ENCODE measurements around the gene KLHDC2. TPM values are rescaled to one million over a fixed set of nuclear protein-coding genes. Genes with fewer than 3 reads are reported as not detected.

Gene KLHDC2
- total RNA-seq, 3 donors from 2014 or later (not counting 1 experiment from before 2014, with no cell fraction given), result 60.4 to 64.2 (median 63.2) TPM

DNA sequence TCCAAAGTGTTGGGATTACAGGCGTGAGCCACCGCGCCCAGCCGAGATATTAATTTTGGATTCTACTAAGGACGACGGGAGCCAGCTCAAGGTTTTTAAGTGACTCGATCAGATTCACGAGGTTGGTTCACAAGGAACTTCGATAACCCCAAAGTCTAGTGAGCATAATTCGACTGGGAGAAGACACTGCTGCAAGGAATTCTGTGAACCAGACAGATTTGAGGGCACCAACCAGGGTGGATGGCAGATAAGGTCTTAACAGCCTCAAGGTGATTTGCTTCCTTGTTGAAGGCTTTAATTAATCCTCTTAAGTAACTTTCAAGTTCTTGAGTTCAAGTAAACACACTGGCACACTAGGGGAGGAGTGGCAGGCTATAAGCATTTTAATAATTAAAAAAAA, 1.1 kb upstream of the KLHDC2 start:
- 94% methylated on average over 10 of the region's 10 CpGs for WGBS (ENCODE audit: insufficient coverage)
- H3K27me3 ChIP-seq (ENCODE audit: control insufficient read depth, insufficient read depth, low read length), result no peaks in the 10 kb centered on the region
- intact Hi-C loops (cut with micrococcal nuclease), result no loop called here
- peaks cover 24 to 30% of the 10 kb centered on the region in 2 donors for H3K4me1 Mint-ChIP-seq
- peak overlapping the region; percentile 96 for H3K4me3 Mint-ChIP-seq
- ATAC-seq (no peak), DNase-seq (no peak)
- H3K9me3 Mint-ChIP-seq, result no peaks in the 10 kb centered on the region
- H3K27ac ChIP-seq (ENCODE audit: low read length), result peak overlapping the region; percentile 96
- H3K36me3 Mint-ChIP-seq, result no peaks in the 10 kb centered on the region
- H3K4me1 ChIP-seq (ENCODE audit: control insufficient read depth, insufficient read depth, low read length), result peaks cover 22% of the 10 kb centered on the region
- TF ChIP-seq, protein P1, sequence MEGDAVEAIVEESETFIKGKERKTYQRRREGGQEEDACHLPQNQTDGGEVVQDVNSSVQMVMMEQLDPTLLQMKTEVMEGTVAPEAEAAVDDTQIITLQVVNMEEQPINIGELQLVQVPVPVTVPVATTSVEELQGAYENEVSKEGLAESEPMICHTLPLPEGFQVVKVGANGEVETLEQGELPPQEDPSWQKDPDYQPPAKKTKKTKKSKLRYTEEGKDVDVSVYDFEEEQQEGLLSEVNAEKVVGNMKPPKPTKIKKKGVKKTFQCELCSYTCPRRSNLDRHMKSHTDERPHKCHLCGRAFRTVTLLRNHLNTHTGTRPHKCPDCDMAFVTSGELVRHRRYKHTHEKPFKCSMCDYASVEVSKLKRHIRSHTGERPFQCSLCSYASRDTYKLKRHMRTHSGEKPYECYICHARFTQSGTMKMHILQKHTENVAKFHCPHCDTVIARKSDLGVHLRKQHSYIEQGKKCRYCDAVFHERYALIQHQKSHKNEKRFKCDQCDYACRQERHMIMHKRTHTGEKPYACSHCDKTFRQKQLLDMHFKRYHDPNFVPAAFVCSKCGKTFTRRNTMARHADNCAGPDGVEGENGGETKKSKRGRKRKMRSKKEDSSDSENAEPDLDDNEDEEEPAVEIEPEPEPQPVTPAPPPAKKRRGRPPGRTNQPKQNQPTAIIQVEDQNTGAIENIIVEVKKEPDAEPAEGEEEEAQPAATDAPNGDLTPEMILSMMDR (IDR thresholded peaks at IDR 0.05), result no peak
- no peaks in the 10 kb centered on the region for H3K36me3 ChIP-seq (ENCODE audit: control insufficient read depth, insufficient read depth, low read length)
- no peaks in the 10 kb centered on the region for H3K27me3 Mint-ChIP-seq (ENCODE audit: low read depth in 2 of 2)
- peak overlapping the region; percentile 69 for H3K4me3 ChIP-seq (ENCODE audit: low read length)
- H3K9me3 ChIP-seq (ENCODE audit: control insufficient read depth, insufficient read depth, low read length), result no peaks in the 10 kb centered on the region
- peak overlapping the region; percentile 97 for H3K27ac Mint-ChIP-seq

DNA sequence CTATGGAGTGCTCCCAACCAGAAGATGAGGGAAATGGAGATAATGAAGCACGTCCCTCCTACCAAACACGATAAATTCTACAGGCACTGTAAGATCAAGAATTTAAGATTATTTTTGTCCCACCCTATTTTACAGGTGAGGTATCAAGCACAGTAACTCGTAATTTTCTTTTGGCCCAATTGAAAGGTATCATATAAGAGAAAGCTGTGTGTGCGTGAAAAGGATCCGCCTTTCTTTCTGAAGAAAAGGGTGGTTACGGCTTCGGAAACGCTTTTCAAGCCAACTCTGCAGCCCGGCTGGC, 733 bp upstream of the KLHDC2 start:
- H3K4me3 ChIP-seq (ENCODE audit: low read length), result peak overlapping the region; percentile 69
- Mint-ChIP-seq H3K9me3 (no peaks in the 10 kb centered on the region), H3K27ac (peak overlapping the region; percentile 97), H3K27me3 (ENCODE audit: low read depth in 2 of 2) (no peaks in the 10 kb centered on the region), H3K36me3 (no peaks in the 10 kb centered on the region), H3K4me3 (peak overlapping the region; percentile 96), H3K4me1 (peaks cover 24 to 30% of the 10 kb centered on the region in 2 donors)
- 0% methylated on average over 8 of the region's 9 CpGs for WGBS (ENCODE audit: insufficient coverage)
- TF ChIP-seq, protein P1 (IDR thresholded peaks at IDR 0.05), result no peak
- no peaks in the 10 kb centered on the region for H3K36me3 ChIP-seq (ENCODE audit: control insufficient read depth, insufficient read depth, low read length)
- H3K4me1 ChIP-seq (ENCODE audit: control insufficient read depth, insufficient read depth, low read length), result peaks cover 22% of the 10 kb centered on the region
- H3K27me3 ChIP-seq (ENCODE audit: control insufficient read depth, insufficient read depth, low read length), result no peaks in the 10 kb centered on the region
- no peaks in the 10 kb centered on the region for H3K9me3 ChIP-seq (ENCODE audit: control insufficient read depth, insufficient read depth, low read length)
- intact Hi-C loops (cut with micrococcal nuclease), result no loop called here
- H3K27ac ChIP-seq (ENCODE audit: low read length), result peak overlapping the region; percentile 96
- ATAC-seq (no peak), DNase-seq (peak in 1 of 2 donors; percentile 86)

DNA sequence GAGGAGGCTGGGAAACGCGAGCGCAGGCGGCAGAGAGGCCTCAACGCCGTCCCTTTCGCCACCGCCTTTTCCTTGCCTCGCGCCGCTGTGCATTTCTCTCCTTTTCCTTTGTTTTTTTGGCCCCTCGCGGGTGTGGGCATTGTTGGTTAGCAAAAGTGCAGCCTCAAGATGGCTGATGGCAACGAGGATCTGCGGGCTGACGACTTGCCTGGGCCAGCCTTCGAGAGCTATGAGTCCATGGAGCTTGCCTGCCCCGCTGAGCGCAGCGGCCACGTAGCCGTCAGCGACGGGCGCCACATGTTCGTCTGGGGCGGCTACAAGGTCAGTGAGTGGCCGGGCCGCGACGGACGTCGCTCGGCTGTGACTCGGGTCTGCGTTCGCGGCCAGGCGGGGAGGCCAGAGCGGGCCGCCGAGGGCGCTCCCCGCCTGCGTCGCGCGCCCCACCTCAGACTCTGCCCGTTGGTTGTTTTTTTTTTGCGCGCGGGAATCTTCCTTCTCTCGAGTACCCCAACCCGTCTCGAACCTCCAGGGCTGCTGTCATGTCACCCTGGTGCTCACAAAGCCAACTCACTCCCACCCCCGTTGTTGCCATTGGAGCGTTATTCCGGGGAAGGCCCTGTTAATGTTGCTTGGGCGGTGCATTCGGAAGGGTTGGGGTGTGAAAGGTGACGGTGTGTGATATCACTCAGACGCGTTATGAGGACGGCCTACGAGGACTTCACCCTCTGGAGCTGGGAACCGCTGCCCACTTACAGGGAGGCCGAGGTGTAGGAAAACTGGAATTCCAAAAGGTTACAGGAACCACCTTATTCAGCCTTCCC, 558 bp downstream of the KLHDC2 start:
- H3K27ac ChIP-seq (ENCODE audit: low read length), result peak overlapping the region; percentile 94
- intact Hi-C loops (cut with micrococcal nuclease), result loop anchor here (1.0 to 2.0 kb wide), 2 partner anchors 76 to 134 kb away; partner anchors contain the start of gene KLHDC1
- H3K9me3 Mint-ChIP-seq, result no peaks in the 10 kb centered on the region
- H3K27me3 Mint-ChIP-seq (ENCODE audit: low read depth in 2 of 2), result no peaks in the 10 kb centered on the region
- DNase-seq (peak; percentile 59 to 85), ATAC-seq (peak; percentile 47 to 58 (median 55))
- H3K27ac Mint-ChIP-seq, result peak overlapping the region; percentile 97
- peak overlapping the region; percentile 96 for H3K4me3 Mint-ChIP-seq
- H3K9me3 ChIP-seq (ENCODE audit: control insufficient read depth, insufficient read depth, low read length), result no peaks in the 10 kb centered on the region
- H3K4me3 ChIP-seq (ENCODE audit: low read length), result peak overlapping the region; percentile 63
- no peaks in the 10 kb centered on the region for H3K36me3 ChIP-seq (ENCODE audit: control insufficient read depth, insufficient read depth, low read length)
- no peaks in the 10 kb centered on the region for H3K27me3 ChIP-seq (ENCODE audit: control insufficient read depth, insufficient read depth, low read length)
- no peaks in the 10 kb centered on the region for H3K36me3 Mint-ChIP-seq
- H3K4me1 ChIP-seq (ENCODE audit: control insufficient read depth, insufficient read depth, low read length), result peaks cover 22% of the 10 kb centered on the region
- H3K4me1 Mint-ChIP-seq, result peaks cover 24 to 30% of the 10 kb centered on the region in 2 donors
- TF ChIP-seq, protein P1 (IDR thresholded peaks at IDR 0.05), result no peak
- WGBS (ENCODE audit: insufficient coverage), result under 1% methylated on average over 67 of the region's 67 CpGs

Data from natural killer cell (primary cell).